WTC11 (cell line): ENCODE data around the gene TRIM69. TPM values are rescaled to one million over a fixed set of nuclear protein-coding genes. Genes with fewer than 3 reads are reported as not detected.
"Not testable (repeated sequence)": the region's sequence is repeated elsewhere in the genome, so short reads cannot be mapped to it uniquely, and the experiment has no call there.

Experiments
- ATAC-seq: fragments of 200-7000 bp; cut with Tn5 transposase; 2 replicates; pipeline ENCODE4 v1.10.0; 2021; ENCODE audit warnings: mild to moderate bottlenecking, moderate library complexity
- CTCF ChIA-PET: fragments of 300-600 bp; sonication (Branson Sonifier 250); formaldehyde crosslinking; loops from one replicate; lab custom pipeline; 2021; ENCODE audit warnings: antibody characterized with exemption; lab: Charles Lee
- POLR2A ChIA-PET: fragments of 350-600 bp; sonication (Branson Sonifier 250); formaldehyde crosslinking; loops from one replicate; lab custom pipeline; 2021; ENCODE audit warnings: antibody characterized with exemption; lab: Charles Lee
- DNase-seq: peaks from one replicate; pipeline ENCODE4 v3.0.0; 2021; ENCODE audit warnings: low spot score
- H3K27ac Mint-ChIP-seq: 2 replicates; pipeline ENCODE4 v1.8.0; 2021; ENCODE audit warnings: mixed read lengths
- H3K27me3 Mint-ChIP-seq: 2 replicates; pipeline ENCODE4 v1.8.0; 2021; ENCODE audit warnings: low read depth, mild to moderate bottlenecking, moderate library complexity, mixed read lengths
- H3K36me3 Mint-ChIP-seq: 2 replicates; pipeline ENCODE4 v1.8.0; 2021; ENCODE audit warnings: mixed read lengths
- H3K4me1 Mint-ChIP-seq: 2 replicates; pipeline ENCODE4 v1.8.0; 2022; ENCODE audit warnings: mixed read lengths
- H3K4me3 Mint-ChIP-seq: 2 replicates; pipeline ENCODE4 v1.8.0; 2021; ENCODE audit warnings: mild to moderate bottlenecking, moderate library complexity, mixed read lengths
- H3K9me3 Mint-ChIP-seq: 2 replicates; pipeline ENCODE4 v1.8.0; 2021; ENCODE audit warnings: mixed read lengths
- IRF2 ChIP-seq: sonication (generic); formaldehyde crosslinking; IDR thresholded peaks from 2 replicates; pipeline ENCODE4 v1.8.0; 2022; ENCODE audit warnings: low read depth, missing genetic modification reagents, borderline replicate concordance
- NFE2L1 ChIP-seq: sonication (generic); formaldehyde crosslinking; IDR thresholded peaks from 2 replicates; pipeline ENCODE4 v1.8.1; 2023; ENCODE audit warnings: missing genetic modification reagents
- NR3C1 ChIP-seq: sonication (generic); formaldehyde crosslinking; conservative IDR thresholded peaks from 2 replicates; pipeline ENCODE4 v1.8.1; 2023; ENCODE audit warnings: low read depth, mild to moderate bottlenecking, missing genetic modification reagents
- ZNF121 ChIP-seq: sonication (generic); formaldehyde crosslinking; IDR thresholded peaks from 2 replicates; pipeline ENCODE4 v1.8.0; 2023; ENCODE audit warnings: missing genetic modification reagents
- total RNA-seq: library from RNA; stranded (reverse); gene quantifications from 3 replicates; pipeline ENCODE4 v1.2.3, GENCODE V29; 2021
- TF ChIP-seq, protein P1 (sequence below): fragments of 250-450 bp; sonication (Bioruptor Pico); IDR thresholded peaks from 2 replicates; pipeline ENCODE4 v1.9.0; 2021; ENCODE audit warnings: mild to moderate bottlenecking
- TF ChIP-seq, protein P2 (sequence below): sonication (generic); formaldehyde crosslinking; IDR thresholded peaks from 2 replicates; pipeline ENCODE4 v1.8.0; 2023; ENCODE audit warnings: missing genetic modification reagents, mild to moderate bottlenecking, borderline replicate concordance
- TF ChIP-seq, protein P3 (sequence below): sonication (generic); formaldehyde crosslinking; IDR thresholded peaks from 2 replicates; pipeline ENCODE4 v1.8.1; 2023; ENCODE audit warnings: mild to moderate bottlenecking, missing genetic modification reagents, borderline replicate concordance
- TF ChIP-seq, protein P4 (sequence below): sonication (generic); formaldehyde crosslinking; IDR thresholded peaks from 2 replicates; pipeline ENCODE4 v1.8.1; 2022; ENCODE audit warnings: missing genetic modification reagents, borderline replicate concordance
- TF ChIP-seq, protein P5 (sequence below): sonication (generic); formaldehyde crosslinking; IDR thresholded peaks from 2 replicates; pipeline ENCODE4 v1.8.1; 2022; ENCODE audit warnings: mild to moderate bottlenecking, missing genetic modification reagents, moderate library complexity, borderline replicate concordance

The TRIM69 gene
- total RNA-seq, 1 experiment from 2014 or later: 10.4 TPM

DNA sequence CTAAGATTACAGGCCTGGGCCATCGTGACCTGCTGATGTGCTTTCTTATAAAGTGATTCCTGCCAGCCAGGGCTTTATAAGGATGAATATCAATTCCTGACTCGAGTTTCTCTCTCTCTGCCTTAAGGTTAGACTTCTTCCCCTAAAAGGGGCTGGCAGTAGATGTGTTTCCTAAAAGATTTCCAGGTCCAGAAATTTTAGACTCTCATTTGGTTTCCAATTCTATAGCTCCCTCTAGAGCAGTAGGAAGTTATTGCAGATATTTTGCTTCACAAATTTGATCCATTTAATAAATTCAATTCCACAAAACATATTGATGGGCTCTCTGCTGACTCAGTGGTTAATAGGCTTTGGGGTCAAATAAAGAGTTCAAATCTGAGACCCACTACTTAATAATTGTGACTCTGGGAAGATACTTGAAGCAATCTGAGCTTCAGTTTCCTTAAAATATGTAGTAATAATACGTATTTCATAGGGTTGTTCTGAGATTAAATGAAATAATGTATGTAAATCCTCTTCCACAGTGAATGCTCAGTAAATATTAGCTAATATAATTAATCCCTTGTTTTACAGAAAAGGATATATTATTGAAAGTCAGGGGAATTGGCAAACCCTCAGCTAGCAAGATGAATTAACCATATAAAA is 2.1 kb downstream of the TRIM69 start (continued):
- TF ChIP-seq, protein P1, sequence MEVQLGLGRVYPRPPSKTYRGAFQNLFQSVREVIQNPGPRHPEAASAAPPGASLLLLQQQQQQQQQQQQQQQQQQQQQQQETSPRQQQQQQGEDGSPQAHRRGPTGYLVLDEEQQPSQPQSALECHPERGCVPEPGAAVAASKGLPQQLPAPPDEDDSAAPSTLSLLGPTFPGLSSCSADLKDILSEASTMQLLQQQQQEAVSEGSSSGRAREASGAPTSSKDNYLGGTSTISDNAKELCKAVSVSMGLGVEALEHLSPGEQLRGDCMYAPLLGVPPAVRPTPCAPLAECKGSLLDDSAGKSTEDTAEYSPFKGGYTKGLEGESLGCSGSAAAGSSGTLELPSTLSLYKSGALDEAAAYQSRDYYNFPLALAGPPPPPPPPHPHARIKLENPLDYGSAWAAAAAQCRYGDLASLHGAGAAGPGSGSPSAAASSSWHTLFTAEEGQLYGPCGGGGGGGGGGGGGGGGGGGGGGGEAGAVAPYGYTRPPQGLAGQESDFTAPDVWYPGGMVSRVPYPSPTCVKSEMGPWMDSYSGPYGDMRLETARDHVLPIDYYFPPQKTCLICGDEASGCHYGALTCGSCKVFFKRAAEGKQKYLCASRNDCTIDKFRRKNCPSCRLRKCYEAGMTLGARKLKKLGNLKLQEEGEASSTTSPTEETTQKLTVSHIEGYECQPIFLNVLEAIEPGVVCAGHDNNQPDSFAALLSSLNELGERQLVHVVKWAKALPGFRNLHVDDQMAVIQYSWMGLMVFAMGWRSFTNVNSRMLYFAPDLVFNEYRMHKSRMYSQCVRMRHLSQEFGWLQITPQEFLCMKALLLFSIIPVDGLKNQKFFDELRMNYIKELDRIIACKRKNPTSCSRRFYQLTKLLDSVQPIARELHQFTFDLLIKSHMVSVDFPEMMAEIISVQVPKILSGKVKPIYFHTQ: no peak
- TF ChIP-seq, protein P2, sequence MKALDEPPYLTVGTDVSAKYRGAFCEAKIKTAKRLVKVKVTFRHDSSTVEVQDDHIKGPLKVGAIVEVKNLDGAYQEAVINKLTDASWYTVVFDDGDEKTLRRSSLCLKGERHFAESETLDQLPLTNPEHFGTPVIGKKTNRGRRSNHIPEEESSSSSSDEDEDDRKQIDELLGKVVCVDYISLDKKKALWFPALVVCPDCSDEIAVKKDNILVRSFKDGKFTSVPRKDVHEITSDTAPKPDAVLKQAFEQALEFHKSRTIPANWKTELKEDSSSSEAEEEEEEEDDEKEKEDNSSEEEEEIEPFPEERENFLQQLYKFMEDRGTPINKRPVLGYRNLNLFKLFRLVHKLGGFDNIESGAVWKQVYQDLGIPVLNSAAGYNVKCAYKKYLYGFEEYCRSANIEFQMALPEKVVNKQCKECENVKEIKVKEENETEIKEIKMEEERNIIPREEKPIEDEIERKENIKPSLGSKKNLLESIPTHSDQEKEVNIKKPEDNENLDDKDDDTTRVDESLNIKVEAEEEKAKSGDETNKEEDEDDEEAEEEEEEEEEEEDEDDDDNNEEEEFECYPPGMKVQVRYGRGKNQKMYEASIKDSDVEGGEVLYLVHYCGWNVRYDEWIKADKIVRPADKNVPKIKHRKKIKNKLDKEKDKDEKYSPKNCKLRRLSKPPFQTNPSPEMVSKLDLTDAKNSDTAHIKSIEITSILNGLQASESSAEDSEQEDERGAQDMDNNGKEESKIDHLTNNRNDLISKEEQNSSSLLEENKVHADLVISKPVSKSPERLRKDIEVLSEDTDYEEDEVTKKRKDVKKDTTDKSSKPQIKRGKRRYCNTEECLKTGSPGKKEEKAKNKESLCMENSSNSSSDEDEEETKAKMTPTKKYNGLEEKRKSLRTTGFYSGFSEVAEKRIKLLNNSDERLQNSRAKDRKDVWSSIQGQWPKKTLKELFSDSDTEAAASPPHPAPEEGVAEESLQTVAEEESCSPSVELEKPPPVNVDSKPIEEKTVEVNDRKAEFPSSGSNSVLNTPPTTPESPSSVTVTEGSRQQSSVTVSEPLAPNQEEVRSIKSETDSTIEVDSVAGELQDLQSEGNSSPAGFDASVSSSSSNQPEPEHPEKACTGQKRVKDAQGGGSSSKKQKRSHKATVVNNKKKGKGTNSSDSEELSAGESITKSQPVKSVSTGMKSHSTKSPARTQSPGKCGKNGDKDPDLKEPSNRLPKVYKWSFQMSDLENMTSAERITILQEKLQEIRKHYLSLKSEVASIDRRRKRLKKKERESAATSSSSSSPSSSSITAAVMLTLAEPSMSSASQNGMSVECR: no peak
- TF ChIP-seq, protein P3, sequence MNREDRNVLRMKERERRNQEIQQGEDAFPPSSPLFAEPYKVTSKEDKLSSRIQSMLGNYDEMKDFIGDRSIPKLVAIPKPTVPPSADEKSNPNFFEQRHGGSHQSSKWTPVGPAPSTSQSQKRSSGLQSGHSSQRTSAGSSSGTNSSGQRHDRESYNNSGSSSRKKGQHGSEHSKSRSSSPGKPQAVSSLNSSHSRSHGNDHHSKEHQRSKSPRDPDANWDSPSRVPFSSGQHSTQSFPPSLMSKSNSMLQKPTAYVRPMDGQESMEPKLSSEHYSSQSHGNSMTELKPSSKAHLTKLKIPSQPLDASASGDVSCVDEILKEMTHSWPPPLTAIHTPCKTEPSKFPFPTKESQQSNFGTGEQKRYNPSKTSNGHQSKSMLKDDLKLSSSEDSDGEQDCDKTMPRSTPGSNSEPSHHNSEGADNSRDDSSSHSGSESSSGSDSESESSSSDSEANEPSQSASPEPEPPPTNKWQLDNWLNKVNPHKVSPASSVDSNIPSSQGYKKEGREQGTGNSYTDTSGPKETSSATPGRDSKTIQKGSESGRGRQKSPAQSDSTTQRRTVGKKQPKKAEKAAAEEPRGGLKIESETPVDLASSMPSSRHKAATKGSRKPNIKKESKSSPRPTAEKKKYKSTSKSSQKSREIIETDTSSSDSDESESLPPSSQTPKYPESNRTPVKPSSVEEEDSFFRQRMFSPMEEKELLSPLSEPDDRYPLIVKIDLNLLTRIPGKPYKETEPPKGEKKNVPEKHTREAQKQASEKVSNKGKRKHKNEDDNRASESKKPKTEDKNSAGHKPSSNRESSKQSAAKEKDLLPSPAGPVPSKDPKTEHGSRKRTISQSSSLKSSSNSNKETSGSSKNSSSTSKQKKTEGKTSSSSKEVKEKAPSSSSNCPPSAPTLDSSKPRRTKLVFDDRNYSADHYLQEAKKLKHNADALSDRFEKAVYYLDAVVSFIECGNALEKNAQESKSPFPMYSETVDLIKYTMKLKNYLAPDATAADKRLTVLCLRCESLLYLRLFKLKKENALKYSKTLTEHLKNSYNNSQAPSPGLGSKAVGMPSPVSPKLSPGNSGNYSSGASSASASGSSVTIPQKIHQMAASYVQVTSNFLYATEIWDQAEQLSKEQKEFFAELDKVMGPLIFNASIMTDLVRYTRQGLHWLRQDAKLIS (CRISPR knock-in tag): no peak
- TF ChIP-seq IRF2 (CRISPR knock-in tag): no peak
- no peak for TF ChIP-seq NR3C1 (CRISPR knock-in tag)

DNA sequence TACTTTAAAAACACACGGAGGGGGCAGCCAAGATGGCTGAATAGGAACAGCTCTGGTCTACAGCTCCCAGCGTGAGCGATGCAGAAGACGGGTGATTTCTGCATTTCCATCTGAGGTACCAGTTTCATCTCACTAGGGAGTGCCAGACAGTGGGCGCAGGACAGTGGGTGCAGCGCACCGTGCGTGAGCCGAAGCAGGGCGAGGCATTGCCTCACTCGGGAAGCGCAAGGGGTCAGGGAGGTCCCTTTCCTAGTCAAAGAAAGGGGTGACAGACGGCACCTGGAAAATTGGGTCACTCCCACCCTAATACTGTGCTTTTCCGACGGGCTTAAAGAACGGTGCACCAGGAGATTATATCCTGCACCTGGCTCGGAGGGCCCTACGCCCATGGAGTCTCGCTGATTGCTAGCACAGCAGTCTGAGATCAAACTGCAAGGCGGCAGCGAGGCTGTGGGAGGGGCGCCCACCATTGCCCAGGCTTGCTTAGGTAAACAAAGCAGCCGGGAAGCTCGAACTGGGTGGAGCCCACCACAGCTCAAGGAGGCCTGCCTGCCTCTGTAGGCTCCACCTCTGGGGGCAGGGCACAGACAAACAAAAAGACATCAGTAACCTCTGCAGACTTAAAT is 3.0 kb downstream of the TRIM69 start:
- DNase-seq, H3K4me1 Mint-ChIP-seq, H3K36me3 Mint-ChIP-seq, ATAC-seq, H3K4me3 Mint-ChIP-seq, POLR2A ChIA-PET, H3K27ac Mint-ChIP-seq: not testable (repeated sequence)
- CTCF ChIA-PET: interaction anchor here (0.8 to 6.1 kb wide), 6 partner anchors 13 to 155 kb away, joined by 3 to 104 read pairs (median 12); partner anchors contain the start of genes B2M, PATL2 and SPG11
- Mint-ChIP-seq H3K9me3 (peaks cover 17% of the 10 kb centered on the region), H3K27me3 (peaks cover 14% of the 10 kb centered on the region)

DNA sequence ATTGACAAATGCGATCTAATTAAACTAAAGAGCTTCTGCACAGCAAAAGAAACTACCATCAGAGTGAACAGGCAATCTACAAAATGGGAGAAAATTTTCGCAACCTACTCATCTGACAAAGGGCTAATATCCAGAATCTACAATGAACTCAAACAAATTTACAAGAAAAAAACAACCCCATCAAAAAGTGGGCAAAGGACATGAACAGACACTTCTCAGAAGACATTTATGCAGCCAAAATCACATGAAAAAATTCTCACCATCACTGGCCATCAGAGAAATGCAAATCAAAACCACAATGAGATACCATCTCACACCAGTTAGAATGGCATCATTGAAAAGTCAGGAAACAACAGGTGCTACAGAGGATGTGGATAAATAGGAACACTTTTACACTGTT is 7.1 kb downstream of the TRIM69 start:
- ATAC-seq, H3K4me3 Mint-ChIP-seq, CTCF ChIA-PET, POLR2A ChIA-PET, H3K27ac Mint-ChIP-seq, DNase-seq, H3K4me1 Mint-ChIP-seq, H3K36me3 Mint-ChIP-seq: not testable (repeated sequence)
- peaks cover 19% of the 10 kb centered on the region for H3K27me3 Mint-ChIP-seq
- H3K9me3 Mint-ChIP-seq: peaks cover 29% of the 10 kb centered on the region

DNA sequence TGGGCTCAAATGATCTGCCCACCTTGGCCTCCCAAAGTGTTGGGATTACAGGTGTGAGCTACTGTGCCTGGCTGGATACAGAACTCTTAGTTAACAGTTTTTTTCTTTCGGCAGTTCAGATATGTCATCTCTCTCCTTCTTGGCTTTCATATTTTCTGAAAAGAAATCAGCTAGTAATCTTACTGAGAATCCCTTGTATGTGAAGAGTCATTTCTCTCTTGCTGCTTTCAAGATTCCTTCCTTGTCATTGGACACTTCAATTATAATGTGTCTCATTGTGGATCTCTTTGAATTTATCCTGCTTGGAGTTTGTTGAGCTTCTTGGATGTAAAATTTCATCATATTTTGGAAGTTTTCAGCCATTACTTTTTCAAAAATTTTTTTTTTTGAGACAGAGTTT is 17.0 kb downstream of the TRIM69 start:
- peaks cover 40% of the 10 kb centered on the region for H3K9me3 Mint-ChIP-seq
- H3K27me3 Mint-ChIP-seq: peaks cover 29% of the 10 kb centered on the region
- ATAC-seq (no peak), DNase-seq (no peak)
- no peak for TF ChIP-seq ZNF121
- TF ChIP-seq NFE2L1 (CRISPR knock-in tag): no peak
- TF ChIP-seq, protein P4, sequence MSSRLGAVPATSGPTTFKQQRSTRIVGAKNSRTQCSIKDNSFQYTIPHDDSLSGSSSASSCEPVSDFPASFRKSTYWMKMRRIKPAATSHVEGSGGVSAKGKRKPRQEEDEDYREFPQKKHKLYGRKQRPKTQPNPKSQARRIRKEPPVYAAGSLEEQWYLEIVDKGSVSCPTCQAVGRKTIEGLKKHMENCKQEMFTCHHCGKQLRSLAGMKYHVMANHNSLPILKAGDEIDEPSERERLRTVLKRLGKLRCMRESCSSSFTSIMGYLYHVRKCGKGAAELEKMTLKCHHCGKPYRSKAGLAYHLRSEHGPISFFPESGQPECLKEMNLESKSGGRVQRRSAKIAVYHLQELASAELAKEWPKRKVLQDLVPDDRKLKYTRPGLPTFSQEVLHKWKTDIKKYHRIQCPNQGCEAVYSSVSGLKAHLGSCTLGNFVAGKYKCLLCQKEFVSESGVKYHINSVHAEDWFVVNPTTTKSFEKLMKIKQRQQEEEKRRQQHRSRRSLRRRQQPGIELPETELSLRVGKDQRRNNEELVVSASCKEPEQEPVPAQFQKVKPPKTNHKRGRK: no peak
- TF ChIP-seq, protein P5, sequence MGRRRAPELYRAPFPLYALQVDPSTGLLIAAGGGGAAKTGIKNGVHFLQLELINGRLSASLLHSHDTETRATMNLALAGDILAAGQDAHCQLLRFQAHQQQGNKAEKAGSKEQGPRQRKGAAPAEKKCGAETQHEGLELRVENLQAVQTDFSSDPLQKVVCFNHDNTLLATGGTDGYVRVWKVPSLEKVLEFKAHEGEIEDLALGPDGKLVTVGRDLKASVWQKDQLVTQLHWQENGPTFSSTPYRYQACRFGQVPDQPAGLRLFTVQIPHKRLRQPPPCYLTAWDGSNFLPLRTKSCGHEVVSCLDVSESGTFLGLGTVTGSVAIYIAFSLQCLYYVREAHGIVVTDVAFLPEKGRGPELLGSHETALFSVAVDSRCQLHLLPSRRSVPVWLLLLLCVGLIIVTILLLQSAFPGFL (CRISPR knock-in tag): no peak
- CTCF ChIA-PET: no interaction called here
- POLR2A ChIA-PET: no interaction called here
- no peak overlapping the region for H3K27ac Mint-ChIP-seq
- H3K4me3 Mint-ChIP-seq: no peak overlapping the region
- no peaks in the 10 kb centered on the region for H3K4me1 Mint-ChIP-seq
- H3K36me3 Mint-ChIP-seq: peaks cover 7% of the 10 kb centered on the region; the same call in 1 of the 2 replicates
